ELR (cell line): ENCODE measurements around the gene IL22.
"Not testable (repeated sequence)": the region's sequence is repeated elsewhere in the genome, so short reads cannot be mapped to it uniquely, and the experiment has no call there.

Experiments used
- DNase-seq: peaks from one replicate; pipeline ENCODE4 v3.0.0-alpha.2; 2015; ENCODE audit warnings: low read depth

Gene IL22

GRCh38 chr12:68229956-68230355 is 23.4 kb downstream of the IL22 start:
- DNase-seq, result no peak

GRCh38 chr12:68227356-68227755 is 26.0 kb downstream of the IL22 start:
- DNase-seq, result no peak

GRCh38 chr12:68225576-68226476 is 27.6 kb downstream of the IL22 start, which contains the start of gene IL26:
TSS of gene IL26 (minus strand) at chr12:68225810. CDS start at chr12:68225756, 54 bp downstream.
- no peak for DNase-seq

GRCh38 chr12:68224613-68225285 is 28.7 kb downstream of the IL22 start:
- DNase-seq, result peak; percentile 33

- DNase-seq, result peak; percentile 88
These were observed 30.2 kb downstream of the IL22 start for GRCh38 chr12:68223067-68223747.

GRCh38 chr12:68222326-68222725 is 31.1 kb downstream of the IL22 start:
- peak; percentile 11 for DNase-seq

GRCh38 chr12:68221497-68221896 is 31.9 kb downstream of the IL22 start:
- no peak for DNase-seq

- no peak for DNase-seq
These were observed 42.5 kb downstream of the IL22 start for GRCh38 chr12:68210875-68211274.

- DNase-seq, result not testable (repeated sequence)
These were observed 44.2 kb downstream of the IL22 start for GRCh38 chr12:68209048-68209728.

GRCh38 chr12:68207276-68207675 is 46.1 kb downstream of the IL22 start:
- DNase-seq, result no peak

GRCh38 chr12:68206446-68206845 is 47.0 kb downstream of the IL22 start:
- no peak for DNase-seq

GRCh38 chr12:68203460-68203875 is 49.9 kb downstream of the IL22 start:
- no peak for DNase-seq

GRCh38 chr12:68200854-68201253 is 52.5 kb downstream of the IL22 start:
- peak; percentile 69 for DNase-seq

GRCh38 chr12:68199127-68199526 is 54.3 kb downstream of the IL22 start:
- no peak for DNase-seq

GRCh38 chr12:68198507-68199086 is 54.8 kb downstream of the IL22 start:
- no peak for DNase-seq
